Activated gamma-delta T cell treated with Interleukin-2 at 50 U/mL for 16 hours (primary cell): ENCODE data around the gene PLIN4.
"Not testable (repeated sequence)": the region's sequence is repeated elsewhere in the genome, so short reads cannot be mapped to it uniquely, and the experiment has no call there.

Experiments used
- DNase-seq: peaks from one replicate; pipeline ENCODE4 v3.0.0-alpha.2; 2020

Gene PLIN4

GRCh38 chr19:4518345-4519171 lies at the start of gene PLIN4:
PLIN4 (minus strand) TSS chr19:4518486; CDS start chr19:4518272, 214 bp downstream.
- DNase-seq, result no peak

DNA sequence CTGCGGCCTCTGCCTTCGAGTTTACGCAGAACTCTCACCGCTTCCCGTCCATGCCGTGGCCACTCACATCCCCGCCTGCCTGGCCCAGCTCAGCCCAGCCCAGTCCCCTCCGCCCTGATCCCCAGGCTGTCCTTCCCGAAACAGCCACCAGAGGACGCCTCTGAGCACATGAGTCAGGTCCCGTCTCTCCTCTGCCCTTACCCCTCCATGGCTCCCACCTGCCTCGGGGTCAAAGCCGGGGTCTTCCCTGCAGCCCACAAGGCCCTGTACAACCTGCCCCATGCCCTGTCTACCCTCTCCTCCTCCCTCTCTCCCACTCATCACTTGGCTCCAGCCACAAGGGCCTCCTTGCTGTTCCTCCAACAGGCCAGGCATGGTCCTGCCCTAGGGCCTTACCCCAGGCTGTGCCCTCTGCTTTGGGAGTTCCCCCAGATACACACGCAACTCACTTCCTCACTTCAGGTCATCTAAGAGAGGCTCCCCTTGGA lies 49.3 kb upstream of the PLIN4 start:
- DNase-seq, result peak; percentile 51

DNA sequence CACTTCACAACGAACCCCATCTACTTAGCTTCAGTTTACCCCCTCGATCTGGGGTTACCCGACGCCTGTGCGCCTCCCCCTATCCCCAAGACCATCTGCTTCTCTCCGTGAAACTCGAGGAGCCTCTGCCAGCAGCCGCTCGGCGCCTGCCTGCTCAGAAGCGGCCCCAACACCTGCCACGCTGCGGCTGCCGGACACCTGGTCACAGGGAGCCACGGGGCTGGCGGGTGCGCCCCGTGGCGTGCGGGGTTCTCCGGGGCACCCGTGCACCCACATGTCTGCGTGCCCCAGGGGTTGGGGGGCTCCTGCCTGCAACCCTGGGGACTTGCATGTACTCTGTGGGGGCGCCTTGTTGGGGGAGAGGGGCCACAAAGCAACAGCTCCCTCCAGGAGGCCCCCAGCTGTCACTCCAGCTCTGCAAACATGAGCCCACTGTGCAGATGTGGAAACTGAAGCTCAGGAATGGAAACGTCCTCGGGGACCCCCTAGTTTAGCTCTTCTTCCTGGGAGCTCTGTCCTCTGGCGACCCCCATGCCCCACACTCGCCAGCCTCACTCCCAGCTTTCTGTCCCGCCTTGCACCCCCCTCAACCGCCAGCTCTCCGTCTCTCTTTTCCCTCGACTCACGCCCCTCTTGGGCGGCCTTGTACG lies 48.2 kb upstream of the PLIN4 start:
- no peak for DNase-seq

- not testable (repeated sequence) for DNase-seq
Measured at GRCh38 chr19:4563562-4563961, 45.3 kb upstream of the PLIN4 start.

GRCh38 chr19:4562085-4562484 lies 43.8 kb upstream of the PLIN4 start:
- not testable (repeated sequence) for DNase-seq

GRCh38 chr19:4559569-4559968 lies 41.3 kb upstream of the PLIN4 start, which contains the start of gene SEMA6B:
SEMA6B (minus strand) TSS chr19:4559684; CDS start chr19:4558457, 1,227 bp downstream.
- DNase-seq, result no peak

GRCh38 chr19:4557971-4558941 lies 40.0 kb upstream of the PLIN4 start:
- DNase-seq, result peak; percentile 17

- DNase-seq, result no peak
Measured at GRCh38 chr19:4557144-4557970, 39.1 kb upstream of the PLIN4 start.

DNA sequence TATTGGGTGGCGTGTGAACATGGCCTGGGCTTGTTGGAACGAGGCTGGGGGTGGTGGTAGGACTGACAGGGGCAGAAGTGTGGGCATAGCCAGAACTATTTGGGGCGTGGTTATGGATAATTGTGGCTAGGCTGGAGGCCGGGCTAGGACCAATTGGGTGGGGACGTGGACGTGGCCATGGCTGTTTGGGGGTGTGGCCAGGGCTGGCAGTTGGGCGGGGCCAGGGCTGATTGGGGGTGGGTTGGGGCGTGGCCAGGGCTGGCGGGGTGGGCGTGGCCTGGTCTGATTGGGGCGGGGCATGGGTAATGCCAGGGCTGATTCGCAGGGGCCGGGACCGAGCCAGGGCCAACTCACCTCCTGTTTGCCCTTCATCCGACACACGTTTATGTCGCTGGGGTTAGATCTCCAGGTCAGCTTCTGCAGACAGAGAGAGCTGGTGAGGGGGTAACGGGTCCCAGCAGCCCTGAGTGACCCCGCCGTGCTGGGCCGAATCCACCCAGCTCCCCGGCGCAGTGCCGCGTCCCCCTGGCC lies 38.4 kb upstream of the PLIN4 start:
- DNase-seq, result no peak

DNA sequence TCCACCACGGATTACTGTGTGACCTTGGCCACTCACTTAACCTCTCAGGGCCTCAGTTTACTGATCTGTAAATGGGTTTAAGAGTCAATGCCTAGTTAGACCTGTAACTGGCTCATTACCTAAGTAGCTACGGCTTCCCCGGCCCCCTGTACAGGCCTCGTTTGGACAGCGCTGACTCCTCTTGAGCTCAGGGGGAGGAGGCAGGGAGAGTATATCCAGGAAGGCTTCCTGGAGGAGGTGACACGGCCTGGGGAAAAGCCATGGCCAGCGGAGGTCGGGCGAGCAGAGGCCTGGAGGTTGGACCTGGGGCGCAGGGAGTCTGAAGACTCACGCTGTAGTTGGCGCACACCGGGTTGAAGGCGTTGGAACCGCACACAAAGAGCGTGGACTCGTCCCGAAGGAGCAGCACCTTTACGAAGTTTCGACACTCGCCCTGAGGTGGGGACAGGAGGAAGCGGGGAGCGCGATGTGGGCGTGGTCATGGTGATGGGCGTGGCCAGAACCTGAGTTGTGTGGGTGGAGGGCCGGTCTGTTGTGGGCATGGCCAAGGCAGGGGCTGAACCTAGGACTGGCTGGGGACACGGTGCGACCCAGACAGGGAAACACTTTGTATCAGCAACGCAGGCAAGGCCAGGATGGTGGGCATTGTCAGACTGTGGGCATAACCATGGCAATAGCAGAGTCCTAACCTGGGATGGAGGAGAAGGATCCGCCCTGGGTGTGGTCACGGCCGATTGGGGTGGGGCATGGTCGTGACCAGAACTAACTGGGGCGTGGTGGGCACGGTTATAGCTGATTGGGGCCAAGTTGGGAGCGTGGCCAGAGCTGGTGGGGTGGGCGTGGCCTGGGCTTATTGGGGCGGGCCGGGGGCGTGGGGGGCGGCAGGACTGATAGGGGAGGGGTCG lies 37.6 kb upstream of the PLIN4 start:
- no peak for DNase-seq

GRCh38 chr19:4554717-4555116 lies 36.4 kb upstream of the PLIN4 start:
- DNase-seq, result no peak

DNA sequence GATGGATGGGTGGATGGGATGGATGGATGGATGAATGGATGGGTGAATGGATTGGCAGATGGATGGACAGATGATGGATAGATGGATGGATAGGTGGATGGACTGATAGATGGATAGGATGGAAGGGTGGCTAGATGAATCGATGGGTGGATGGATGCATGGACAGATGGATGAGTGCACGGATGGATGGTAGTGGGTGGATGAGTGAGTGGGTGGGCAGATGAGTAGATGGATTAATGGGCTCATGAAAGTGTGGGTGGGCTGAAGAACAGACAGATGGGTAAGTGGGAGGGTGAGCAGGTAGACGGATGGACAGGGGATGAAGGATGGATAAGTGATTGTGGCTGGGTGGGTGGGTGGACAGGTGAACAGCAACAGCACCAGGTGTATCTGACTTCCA lies 35.5 kb upstream of the PLIN4 start:
- DNase-seq, result no peak

DNA sequence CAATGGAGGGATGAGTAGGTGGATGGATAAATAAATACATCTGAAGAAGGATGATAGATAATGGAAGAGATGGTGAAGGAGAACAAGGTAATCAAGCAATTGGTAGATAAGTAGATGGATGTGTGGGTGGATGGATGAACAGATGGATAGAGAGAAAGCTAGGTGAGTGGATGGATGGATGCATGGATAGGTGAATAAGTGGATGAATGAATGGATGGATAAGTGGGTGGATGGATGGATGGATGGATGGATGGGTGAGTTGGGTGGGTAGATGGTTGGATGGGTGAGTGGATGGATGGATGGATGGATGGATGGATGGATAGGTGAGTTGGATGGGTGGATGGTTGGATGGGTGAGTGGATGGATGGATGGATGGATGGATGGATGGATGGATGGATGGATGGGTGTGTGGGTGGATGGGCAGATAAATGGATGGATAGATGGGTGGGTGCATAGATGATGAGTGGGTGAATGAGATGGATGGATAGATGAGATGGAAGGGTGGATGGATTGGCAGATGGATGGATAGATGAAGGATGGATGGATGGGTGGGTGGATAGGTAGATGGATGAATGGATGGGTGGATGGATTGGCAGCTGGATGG lies 34.9 kb upstream of the PLIN4 start:
- no peak for DNase-seq

- DNase-seq, result no peak
Measured at GRCh38 chr19:4552525-4552819, 34.2 kb upstream of the PLIN4 start.

DNA sequence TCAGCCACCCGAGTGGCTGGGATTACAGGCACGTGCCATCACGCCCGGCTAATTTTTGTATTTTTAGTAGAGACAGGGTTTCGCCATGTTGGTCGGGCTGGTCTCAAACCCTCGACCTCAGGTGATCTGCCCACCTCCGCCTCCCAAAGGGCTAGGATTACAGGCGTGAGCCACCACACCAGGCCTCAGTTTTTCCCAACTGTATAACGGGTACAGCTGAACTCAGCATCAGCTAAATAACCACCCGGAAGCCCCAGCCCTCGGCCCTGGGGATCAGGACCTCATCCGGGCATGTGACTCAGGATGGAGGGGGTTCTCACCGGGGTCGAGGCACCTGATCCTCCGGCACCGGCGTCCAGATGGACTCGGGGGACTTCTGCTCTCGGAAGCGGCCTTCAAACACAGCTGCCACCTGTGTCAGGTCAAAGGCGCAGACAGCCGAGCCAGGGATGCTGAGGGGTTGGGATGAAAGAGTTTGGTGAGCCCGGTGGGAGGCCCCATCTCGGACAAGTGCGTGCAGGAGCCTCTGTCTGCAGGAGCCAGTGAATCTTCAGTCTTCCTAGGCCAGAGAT lies 32.3 kb upstream of the PLIN4 start:
- DNase-seq, result no peak

- DNase-seq, result no peak
Measured at GRCh38 chr19:4550018-4550417, 31.7 kb upstream of the PLIN4 start.

DNA sequence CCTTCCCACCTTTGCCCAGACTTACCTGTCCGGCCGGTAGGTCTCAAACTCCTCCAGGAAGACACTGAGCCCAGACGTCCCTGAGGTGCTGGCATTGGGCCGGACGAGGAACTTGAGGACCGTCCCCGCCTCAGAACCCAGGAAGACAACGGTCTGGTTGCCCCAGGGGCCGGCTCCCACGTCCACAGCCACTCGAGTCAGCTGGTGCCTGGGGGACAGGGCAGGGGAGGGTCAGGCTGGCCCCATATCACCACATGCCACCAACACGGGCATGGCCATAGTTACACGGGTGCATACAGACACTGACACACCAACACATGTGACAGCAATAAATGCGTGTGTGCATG lies 29.9 kb upstream of the PLIN4 start:
- no peak for DNase-seq

- no peak for DNase-seq
Measured at GRCh38 chr19:4547303-4548237, 29.3 kb upstream of the PLIN4 start.
